ENCODE results near the gene CTR9. TPM values are rescaled to one million over a fixed set of nuclear protein-coding genes. Genes with fewer than 3 reads are reported as not detected.

The CTR9 gene
- total RNA-seq (2022) (31.4 and 34.0 TPM in 2 replicates), Bru-seq, nascent RNA (percentile 78 among the genes with signal in this experiment), BruChase-seq, experiment 1, labeled RNA remaining after a 6-hour chase (percentile 89 among the genes with signal in this experiment), BruChase-seq, experiment 2, labeled RNA remaining after a 2-hour chase (percentile 81 among the genes with signal in this experiment)
- long read RNA-seq, full-length matches to known transcripts = 25 of 35 reads
- long read RNA-seq, partial matches to known transcripts = 4 of 35 reads
- long read RNA-seq, other reads (novel, unspliced or antisense) = 6 of 35 reads

DNA sequence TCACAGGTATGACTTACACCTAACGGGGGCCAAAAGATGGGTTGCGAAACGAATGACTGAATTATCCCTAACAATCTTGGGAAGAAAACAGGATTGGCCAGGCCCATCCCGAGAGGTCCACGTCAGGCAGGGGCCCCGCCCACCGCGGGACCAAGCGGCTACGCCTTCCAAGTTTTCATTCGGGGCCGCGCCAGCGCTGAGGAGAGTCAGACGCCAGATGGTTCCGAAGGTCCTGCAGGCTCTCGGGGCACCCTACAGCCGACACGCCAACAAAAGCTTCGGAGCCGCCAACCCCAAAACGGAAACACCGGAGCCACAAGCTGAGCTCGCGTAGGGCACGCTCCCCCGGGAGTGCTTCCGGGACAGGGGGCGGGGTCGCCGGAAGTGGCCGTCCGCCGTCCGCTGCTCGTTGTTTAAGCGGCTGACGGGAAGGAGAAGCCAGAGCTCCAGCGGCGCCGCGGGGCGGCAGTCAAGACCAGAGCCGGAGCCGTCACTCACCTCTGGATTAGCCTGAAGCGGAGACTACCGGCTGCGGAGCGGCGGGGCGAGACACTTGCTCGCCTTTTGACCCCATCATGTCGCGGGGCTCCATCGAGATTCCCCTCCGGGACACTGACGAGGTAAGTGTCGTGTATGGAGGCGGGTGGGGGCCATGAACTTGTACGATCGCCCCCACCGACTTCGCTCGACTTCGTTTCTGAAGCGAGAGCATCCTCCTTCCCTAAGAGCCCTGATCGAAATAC, at the start of gene CTR9:
Gene CTR9 (plus strand): TSS at position 409 of the 743 bp plus-strand sequence. CDS start 167 bp downstream, at position 576.
- BruUV-seq (replicated peaks) = TSS peak; percentile 85
- H3K27me3 Mint-ChIP-seq (ENCODE audit: unreplicated experiment) = no peaks in the 10 kb centered on the region
- TF ChIP-seq, protein P1, sequence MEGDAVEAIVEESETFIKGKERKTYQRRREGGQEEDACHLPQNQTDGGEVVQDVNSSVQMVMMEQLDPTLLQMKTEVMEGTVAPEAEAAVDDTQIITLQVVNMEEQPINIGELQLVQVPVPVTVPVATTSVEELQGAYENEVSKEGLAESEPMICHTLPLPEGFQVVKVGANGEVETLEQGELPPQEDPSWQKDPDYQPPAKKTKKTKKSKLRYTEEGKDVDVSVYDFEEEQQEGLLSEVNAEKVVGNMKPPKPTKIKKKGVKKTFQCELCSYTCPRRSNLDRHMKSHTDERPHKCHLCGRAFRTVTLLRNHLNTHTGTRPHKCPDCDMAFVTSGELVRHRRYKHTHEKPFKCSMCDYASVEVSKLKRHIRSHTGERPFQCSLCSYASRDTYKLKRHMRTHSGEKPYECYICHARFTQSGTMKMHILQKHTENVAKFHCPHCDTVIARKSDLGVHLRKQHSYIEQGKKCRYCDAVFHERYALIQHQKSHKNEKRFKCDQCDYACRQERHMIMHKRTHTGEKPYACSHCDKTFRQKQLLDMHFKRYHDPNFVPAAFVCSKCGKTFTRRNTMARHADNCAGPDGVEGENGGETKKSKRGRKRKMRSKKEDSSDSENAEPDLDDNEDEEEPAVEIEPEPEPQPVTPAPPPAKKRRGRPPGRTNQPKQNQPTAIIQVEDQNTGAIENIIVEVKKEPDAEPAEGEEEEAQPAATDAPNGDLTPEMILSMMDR (IDR thresholded peaks at IDR 0.05; ENCODE audit: unreplicated experiment) = no peak
- H3K27ac Mint-ChIP-seq (ENCODE audit: unreplicated experiment) = peak within 1 kb of the TSS; percentile 87
- intact Hi-C loops (cut with micrococcal nuclease; ENCODE audit: unreplicated experiment) = no loop called here
- peak within 1 kb of the TSS; percentile 94 for H3K4me3 Mint-ChIP-seq (ENCODE audit: low read depth, unreplicated experiment)
- peaks cover 26% of the 10 kb centered on the region for H3K36me3 Mint-ChIP-seq (ENCODE audit: insufficient read depth, unreplicated experiment)
- DNase-seq = peak; percentile 95
- CTCF ChIA-PET = interaction anchor here (0.6 to 1.4 kb wide), 5 partner anchors 14 to 485 kb away, joined by 3 to 6 read pairs (median 3); partner anchors contain the start of gene EIF4G2
- H3K9me3 Mint-ChIP-seq (ENCODE audit: low read depth, unreplicated experiment) = no peaks in the 10 kb centered on the region
- peaks cover 19% of the 10 kb centered on the region for H3K4me1 Mint-ChIP-seq (ENCODE audit: low read depth, unreplicated experiment)

DNA sequence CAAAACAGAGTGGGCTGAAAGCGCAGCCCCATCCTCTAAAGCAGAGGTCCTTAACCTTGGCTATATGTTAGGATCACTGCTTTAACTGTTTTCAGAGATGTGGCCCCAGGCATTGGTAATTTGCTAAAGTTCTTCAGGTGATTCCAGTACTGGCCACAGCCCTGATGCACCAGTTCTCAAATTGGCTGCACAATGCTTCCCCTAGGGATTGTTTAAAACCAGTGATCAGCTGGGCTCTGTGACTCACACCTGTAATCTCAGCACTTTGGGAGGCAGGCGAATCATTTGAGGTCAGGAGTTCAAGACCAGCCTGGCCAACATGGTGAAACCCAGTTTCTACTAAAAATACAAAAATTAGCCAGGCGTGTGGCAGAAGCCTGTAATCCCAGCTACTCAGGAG, 49.1 kb upstream of the CTR9 start:
- no TSS peak for BruUV-seq (replicated peaks)
- no peak overlapping the region for H3K4me3 Mint-ChIP-seq (ENCODE audit: low read depth, unreplicated experiment)
- no peak overlapping the region for H3K27ac Mint-ChIP-seq (ENCODE audit: unreplicated experiment)
- intact Hi-C loops (cut with micrococcal nuclease; ENCODE audit: unreplicated experiment) = no loop called here
- no peaks in the 10 kb centered on the region for H3K4me1 Mint-ChIP-seq (ENCODE audit: low read depth, unreplicated experiment)
- H3K9me3 Mint-ChIP-seq (ENCODE audit: low read depth, unreplicated experiment) = peaks cover 3% of the 10 kb centered on the region
- peaks cover 16% of the 10 kb centered on the region for H3K27me3 Mint-ChIP-seq (ENCODE audit: unreplicated experiment)
- no peaks in the 10 kb centered on the region for H3K36me3 Mint-ChIP-seq (ENCODE audit: insufficient read depth, unreplicated experiment)
- DNase-seq = no peak
- CTCF ChIA-PET = no interaction called here
- TF ChIP-seq, protein P1 (IDR thresholded peaks at IDR 0.05; ENCODE audit: unreplicated experiment) = no peak

DNA sequence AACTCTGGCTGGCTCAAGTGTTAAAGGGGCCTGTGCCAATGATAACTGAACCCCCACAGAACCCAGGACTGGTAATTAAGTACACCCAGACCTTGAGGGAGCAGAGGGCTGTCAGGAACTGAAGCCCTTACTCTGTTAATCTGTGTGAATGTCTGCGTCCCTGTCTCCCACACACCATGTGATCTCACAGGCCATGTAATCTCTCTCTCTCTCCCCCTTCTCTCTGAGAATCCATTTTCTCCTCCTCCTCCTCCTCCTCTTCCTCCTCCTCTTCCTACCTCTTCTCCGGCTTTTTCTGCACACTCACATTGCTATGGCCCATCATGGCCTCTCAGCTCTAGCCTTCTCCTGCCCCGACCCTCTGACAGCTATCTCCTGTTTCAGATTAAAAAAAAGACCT, 42.9 kb upstream of the CTR9 start:
- CTCF ChIA-PET = interaction anchor here (0.6 to 0.8 kb wide), 2 partner anchors 16 to 1756 kb away, joined by 3 to 6 read pairs; no protein-coding TSS in a partner anchor
- Mint-ChIP-seq H3K4me1 (ENCODE audit: low read depth, unreplicated experiment) (no peaks in the 10 kb centered on the region), H3K27ac (ENCODE audit: unreplicated experiment) (no peak overlapping the region), H3K36me3 (ENCODE audit: insufficient read depth, unreplicated experiment) (no peaks in the 10 kb centered on the region), H3K27me3 (ENCODE audit: unreplicated experiment) (peaks cover 2% of the 10 kb centered on the region), H3K9me3 (ENCODE audit: low read depth, unreplicated experiment) (no peaks in the 10 kb centered on the region), H3K4me3 (ENCODE audit: low read depth, unreplicated experiment) (no peak overlapping the region)
- TF ChIP-seq, protein P1 (IDR thresholded peaks at IDR 0.05; ENCODE audit: unreplicated experiment) = no peak
- BruUV-seq (replicated peaks) = no TSS peak
- intact Hi-C loops (cut with micrococcal nuclease; ENCODE audit: unreplicated experiment) = no loop called here
- DNase-seq = no peak

DNA sequence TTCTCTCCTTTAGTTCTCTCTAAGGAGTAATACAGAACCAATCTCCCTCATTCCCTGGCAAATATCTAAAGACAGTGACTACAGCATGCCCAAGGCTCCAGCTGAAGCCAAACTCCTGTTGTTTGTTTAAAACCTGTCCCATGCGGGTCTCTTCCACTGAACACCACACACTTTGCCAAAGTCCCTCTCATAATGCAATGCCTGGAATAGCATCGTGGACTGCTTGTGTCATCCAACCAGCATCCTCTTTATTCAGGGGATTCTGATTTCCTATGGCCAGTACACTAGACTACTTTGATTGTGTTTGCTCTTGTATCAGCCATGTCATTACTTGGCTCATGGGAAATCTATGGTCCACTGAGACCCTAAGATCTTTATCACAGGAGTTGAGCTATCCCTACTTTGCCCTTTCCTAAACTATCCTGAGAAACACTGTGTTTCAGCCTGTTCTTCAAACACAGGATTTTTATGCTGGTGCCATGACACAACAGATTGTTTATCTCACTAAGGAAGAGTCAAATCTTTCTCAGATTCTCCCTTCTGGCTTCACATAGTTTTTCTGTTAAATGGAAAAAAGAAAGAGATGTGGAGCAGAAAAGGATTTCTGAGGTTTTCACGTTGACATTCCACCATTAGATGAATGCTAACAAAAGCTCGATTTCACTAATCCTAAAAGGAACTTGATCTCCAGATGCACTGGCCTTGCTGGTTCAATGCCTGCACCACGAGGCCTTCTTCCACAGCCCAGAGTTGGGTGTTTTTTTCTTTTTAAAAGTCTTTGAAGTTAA, 41.6 kb upstream of the CTR9 start:
- intact Hi-C loops (cut with micrococcal nuclease; ENCODE audit: unreplicated experiment) = no loop called here
- H3K9me3 Mint-ChIP-seq (ENCODE audit: low read depth, unreplicated experiment) = no peaks in the 10 kb centered on the region
- BruUV-seq (replicated peaks) = no TSS peak
- H3K4me3 Mint-ChIP-seq (ENCODE audit: low read depth, unreplicated experiment) = no peak overlapping the region
- no peaks in the 10 kb centered on the region for H3K27me3 Mint-ChIP-seq (ENCODE audit: unreplicated experiment)
- TF ChIP-seq, protein P1 (IDR thresholded peaks at IDR 0.05; ENCODE audit: unreplicated experiment) = no peak
- H3K27ac Mint-ChIP-seq (ENCODE audit: unreplicated experiment) = no peak overlapping the region
- CTCF ChIA-PET = interaction anchor here (1.2 kb wide), 1 partner anchor 31 kb away, joined by 3 read pairs; no protein-coding TSS in a partner anchor
- DNase-seq = no peak
- no peaks in the 10 kb centered on the region for H3K36me3 Mint-ChIP-seq (ENCODE audit: insufficient read depth, unreplicated experiment)
- H3K4me1 Mint-ChIP-seq (ENCODE audit: low read depth, unreplicated experiment) = no peaks in the 10 kb centered on the region

Data from Calu3 (cell line).